ENCODE results near the gene ZNF527. TPM values are rescaled to one million over a fixed set of nuclear protein-coding genes. Genes with fewer than 3 reads are reported as not detected.

ZNF527 gene
- total and polyA plus RNA-seq, 9 of the 15 experiments (the other 6 are each of a cell fraction or from before 2014, with no cell fraction given) = 0.18 to 1.4 (median 0.86) TPM

DNA sequence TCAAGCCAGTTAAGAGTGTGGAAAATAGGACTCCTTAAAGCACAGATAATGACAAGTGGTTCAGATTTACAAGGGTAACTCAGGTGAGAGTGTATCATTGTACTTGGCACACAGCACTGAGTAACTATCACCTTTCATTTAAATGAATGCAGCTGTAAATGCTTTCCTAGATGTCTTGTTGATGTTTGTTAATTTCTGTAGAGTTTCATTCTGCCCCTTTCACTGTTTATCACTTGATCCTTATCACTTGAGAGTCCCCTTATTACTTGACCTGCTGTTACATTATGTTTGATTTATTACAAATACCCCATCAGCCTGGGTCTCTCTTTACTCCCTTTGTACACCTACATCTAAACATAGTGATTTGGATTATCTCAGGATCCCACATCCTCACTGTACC is 38.1 kb upstream of the ZNF527 start (continued):
- TF ChIP-seq, protein P1, sequence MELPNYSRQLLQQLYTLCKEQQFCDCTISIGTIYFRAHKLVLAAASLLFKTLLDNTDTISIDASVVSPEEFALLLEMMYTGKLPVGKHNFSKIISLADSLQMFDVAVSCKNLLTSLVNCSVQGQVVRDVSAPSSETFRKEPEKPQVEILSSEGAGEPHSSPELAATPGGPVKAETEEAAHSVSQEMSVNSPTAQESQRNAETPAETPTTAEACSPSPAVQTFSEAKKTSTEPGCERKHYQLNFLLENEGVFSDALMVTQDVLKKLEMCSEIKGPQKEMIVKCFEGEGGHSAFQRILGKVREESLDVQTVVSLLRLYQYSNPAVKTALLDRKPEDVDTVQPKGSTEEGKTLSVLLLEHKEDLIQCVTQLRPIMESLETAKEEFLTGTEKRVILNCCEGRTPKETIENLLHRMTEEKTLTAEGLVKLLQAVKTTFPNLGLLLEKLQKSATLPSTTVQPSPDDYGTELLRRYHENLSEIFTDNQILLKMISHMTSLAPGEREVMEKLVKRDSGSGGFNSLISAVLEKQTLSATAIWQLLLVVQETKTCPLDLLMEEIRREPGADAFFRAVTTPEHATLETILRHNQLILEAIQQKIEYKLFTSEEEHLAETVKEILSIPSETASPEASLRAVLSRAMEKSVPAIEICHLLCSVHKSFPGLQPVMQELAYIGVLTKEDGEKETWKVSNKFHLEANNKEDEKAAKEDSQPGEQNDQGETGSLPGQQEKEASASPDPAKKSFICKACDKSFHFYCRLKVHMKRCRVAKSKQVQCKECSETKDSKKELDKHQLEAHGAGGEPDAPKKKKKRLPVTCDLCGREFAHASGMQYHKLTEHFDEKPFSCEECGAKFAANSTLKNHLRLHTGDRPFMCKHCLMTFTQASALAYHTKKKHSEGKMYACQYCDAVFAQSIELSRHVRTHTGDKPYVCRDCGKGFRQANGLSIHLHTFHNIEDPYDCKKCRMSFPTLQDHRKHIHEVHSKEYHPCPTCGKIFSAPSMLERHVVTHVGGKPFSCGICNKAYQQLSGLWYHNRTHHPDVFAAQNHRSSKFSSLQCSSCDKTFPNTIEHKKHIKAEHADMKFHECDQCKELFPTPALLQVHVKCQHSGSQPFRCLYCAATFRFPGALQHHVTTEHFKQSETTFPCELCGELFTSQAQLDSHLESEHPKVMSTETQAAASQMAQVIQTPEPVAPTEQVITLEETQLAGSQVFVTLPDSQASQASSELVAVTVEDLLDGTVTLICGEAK (IDR thresholded peaks at IDR 0.05) = no peak
- TF ChIP-seq, protein P1 (CRISPR knock-in tag; IDR thresholded peaks at IDR 0.05) = no peak
- TF ChIP-seq TEAD4 (IDR thresholded peaks at IDR 0.05; ENCODE audit: low read length) (no peak), TEAD4 (CRISPR knock-in tag; IDR thresholded peaks at IDR 0.05; ENCODE audit: borderline replicate concordance) (no peak), HSF4 (CRISPR knock-in tag; IDR thresholded peaks at IDR 0.05; ENCODE audit: borderline replicate concordance) (no peak), TGIF2 (CRISPR knock-in tag; IDR thresholded peaks at IDR 0.05) (no peak), CEBPB (tag; IDR thresholded peaks at IDR 0.05) (no peak), MEF2A (IDR thresholded peaks at IDR 0.05; ENCODE audit: control insufficient read depth, low read depth, low read length) (no peak), ZNF561 (CRISPR knock-in tag; conservative IDR thresholded peaks at IDR 0.05) (no peak), SMARCE1 (IDR thresholded peaks at IDR 0.05) (no peak), HNRNPLL (IDR thresholded peaks at IDR 0.05; ENCODE audit: low read depth, low read length, poor library complexity, severe bottlenecking) (no peak), ZNF224 (CRISPR knock-in tag; IDR thresholded peaks at IDR 0.05) (no peak)
- TF ChIP-seq, protein P2, sequence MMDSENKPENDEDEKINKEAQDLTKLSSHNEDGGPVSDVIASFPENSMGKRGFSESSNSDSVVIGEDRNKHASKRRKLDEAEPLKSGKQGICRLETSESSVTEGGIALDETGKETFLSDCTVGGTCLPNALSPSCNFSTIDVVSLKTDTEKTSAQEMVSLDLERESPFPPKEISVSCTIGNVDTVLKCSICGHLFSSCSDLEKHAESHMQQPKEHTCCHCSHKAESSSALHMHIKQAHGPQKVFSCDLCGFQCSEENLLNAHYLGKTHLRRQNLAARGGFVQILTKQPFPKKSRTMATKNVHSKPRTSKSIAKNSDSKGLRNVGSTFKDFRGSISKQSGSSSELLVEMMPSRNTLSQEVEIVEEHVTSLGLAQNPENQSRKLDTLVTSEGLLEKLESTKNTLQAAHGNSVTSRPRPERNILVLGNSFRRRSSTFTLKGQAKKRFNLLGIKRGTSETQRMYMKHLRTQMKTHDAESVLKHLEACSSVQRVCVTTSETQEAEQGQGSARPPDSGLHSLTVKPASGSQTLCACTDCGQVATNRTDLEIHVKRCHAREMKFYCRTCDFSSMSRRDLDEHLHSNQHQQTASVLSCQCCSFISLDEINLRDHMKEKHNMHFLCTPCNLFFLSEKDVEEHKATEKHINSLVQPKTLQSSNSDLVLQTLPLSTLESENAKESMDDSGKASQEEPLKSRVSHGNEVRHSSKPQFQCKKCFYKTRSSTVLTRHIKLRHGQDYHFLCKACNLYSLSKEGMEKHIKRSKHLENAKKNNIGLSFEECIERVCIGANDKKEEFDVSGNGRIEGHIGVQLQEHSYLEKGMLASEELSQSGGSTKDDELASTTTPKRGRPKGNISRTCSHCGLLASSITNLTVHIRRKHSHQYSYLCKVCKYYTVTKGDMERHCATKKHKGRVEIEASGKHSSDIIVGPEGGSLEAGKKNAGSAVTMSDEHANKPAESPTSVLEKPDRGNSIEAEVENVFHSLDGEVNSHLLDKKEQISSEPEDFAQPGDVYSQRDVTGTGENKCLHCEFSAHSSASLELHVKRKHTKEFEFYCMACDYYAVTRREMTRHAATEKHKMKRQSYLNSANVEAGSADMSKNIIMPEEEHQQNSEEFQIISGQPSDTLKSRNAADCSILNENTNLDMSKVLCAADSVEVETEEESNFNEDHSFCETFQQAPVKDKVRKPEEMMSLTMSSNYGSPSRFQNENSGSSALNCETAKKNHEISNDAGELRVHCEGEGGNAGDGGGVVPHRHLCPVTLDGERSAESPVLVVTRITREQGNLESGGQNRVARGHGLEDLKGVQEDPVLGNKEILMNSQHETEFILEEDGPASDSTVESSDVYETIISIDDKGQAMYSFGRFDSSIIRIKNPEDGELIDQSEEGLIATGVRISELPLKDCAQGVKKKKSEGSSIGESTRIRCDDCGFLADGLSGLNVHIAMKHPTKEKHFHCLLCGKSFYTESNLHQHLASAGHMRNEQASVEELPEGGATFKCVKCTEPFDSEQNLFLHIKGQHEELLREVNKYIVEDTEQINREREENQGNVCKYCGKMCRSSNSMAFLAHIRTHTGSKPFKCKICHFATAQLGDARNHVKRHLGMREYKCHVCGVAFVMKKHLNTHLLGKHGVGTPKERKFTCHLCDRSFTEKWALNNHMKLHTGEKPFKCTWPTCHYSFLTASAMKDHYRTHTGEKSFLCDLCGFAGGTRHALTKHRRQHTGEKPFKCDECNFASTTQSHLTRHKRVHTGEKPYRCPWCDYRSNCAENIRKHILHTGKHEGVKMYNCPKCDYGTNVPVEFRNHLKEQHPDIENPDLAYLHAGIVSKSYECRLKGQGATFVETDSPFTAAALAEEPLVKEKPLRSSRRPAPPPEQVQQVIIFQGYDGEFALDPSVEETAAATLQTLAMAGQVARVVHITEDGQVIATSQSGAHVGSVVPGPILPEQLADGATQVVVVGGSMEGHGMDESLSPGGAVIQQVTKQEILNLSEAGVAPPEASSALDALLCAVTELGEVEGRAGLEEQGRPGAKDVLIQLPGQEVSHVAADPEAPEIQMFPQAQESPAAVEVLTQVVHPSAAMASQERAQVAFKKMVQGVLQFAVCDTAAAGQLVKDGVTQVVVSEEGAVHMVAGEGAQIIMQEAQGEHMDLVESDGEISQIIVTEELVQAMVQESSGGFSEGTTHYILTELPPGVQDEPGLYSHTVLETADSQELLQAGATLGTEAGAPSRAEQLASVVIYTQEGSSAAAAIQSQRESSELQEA (IDR thresholded peaks at IDR 0.05; ENCODE audit: low read depth) = no peak

Measured in K562 (cell line).